Calu3 (cell line): ENCODE data around the gene RAP1B. TPM values are rescaled to one million over a fixed set of nuclear protein-coding genes. Genes with fewer than 3 reads are reported as not detected.

Experiments
- BruUV-seq: library from RNA; stranded (reverse); fragments of 400-500 nt; replicated peaks from 2 replicates; lab custom pipeline; 2021; lab: Mats Ljungman, UMichigan
- CTCF ChIA-PET: fragments of 300-600 bp; sonication (Branson Sonifier 250); formaldehyde crosslinking; loops from one replicate; lab custom pipeline; 2022; ENCODE audit warnings: antibody characterized with exemption; lab: Charles Lee
- DNase-seq: peaks from one replicate; pipeline ENCODE4 v3.0.0; 2022
- H3K27ac Mint-ChIP-seq: one replicate; pipeline ENCODE4 v1.8.0; 2022; ENCODE audit warnings: mixed read lengths; ENCODE audit not compliant: unreplicated experiment
- H3K27me3 Mint-ChIP-seq: one replicate; pipeline ENCODE4 v1.8.0; 2022; ENCODE audit warnings: mixed read lengths; ENCODE audit not compliant: unreplicated experiment
- H3K36me3 Mint-ChIP-seq: one replicate; pipeline ENCODE4 v1.8.0; 2022; ENCODE audit warnings: mild to moderate bottlenecking, moderate library complexity, mixed read lengths; ENCODE audit not compliant: insufficient read depth, unreplicated experiment
- H3K4me1 Mint-ChIP-seq: one replicate; pipeline ENCODE4 v1.8.0; 2022; ENCODE audit warnings: mild to moderate bottlenecking, low read depth, mixed read lengths; ENCODE audit not compliant: unreplicated experiment
- H3K4me3 Mint-ChIP-seq: one replicate; pipeline ENCODE4 v1.8.0; 2022; ENCODE audit warnings: mild to moderate bottlenecking, low read depth, moderate library complexity, mixed read lengths; ENCODE audit not compliant: unreplicated experiment
- H3K9me3 Mint-ChIP-seq: one replicate; pipeline ENCODE4 v1.8.0; 2022; ENCODE audit warnings: low read depth, mixed read lengths; ENCODE audit not compliant: unreplicated experiment
- intact Hi-C: fragments of 100-400 bp; cut with micrococcal nuclease; formaldehyde crosslinking; loops from one replicate; pipeline ENCODE4 v1.10.0; 2022; ENCODE audit not compliant: unreplicated experiment
- total RNA-seq: library from RNA; stranded (reverse); gene quantifications from 2 replicates; pipeline ENCODE4 v1.2.3, GENCODE V29; 2022
- TF ChIP-seq, protein P1 (sequence below): fragments of 200-600 bp; IDR thresholded peaks from one replicate; pipeline ENCODE4 v1.8.0; 2022; ENCODE audit warnings: antibody characterized with exemption; ENCODE audit not compliant: unreplicated experiment

RAP1B gene
- total RNA-seq, 1 experiment from 2014 or later, result 159 TPM

DNA sequence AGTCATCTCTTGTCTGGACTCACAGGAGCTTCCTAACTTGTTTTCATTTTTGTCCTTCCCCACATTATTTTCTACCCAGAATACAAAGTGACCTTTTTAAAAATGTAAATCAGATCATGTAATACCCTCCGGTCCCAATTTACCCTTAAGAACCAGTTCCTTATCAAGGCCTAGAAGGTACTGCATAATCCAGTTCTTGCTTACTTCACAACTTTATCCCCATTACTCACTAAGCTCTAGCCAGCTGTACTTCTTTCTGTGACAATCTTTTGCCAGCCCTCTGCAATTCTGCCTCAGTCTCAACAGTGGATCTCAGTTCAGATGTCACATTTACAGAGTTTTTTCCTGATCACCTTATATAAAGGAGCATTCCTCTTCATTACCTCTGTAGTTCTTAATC is 11.6 kb downstream of the RAP1B start:
- no peak overlapping the region for H3K4me3 Mint-ChIP-seq
- H3K9me3 Mint-ChIP-seq, result peaks cover 3% of the 10 kb centered on the region
- DNase-seq, result no peak
- BruUV-seq, result no TSS peak
- H3K27ac Mint-ChIP-seq, result no peak overlapping the region
- H3K36me3 Mint-ChIP-seq, result peaks cover 6% of the 10 kb centered on the region
- no peaks in the 10 kb centered on the region for H3K27me3 Mint-ChIP-seq
- peaks cover 36% of the 10 kb centered on the region for H3K4me1 Mint-ChIP-seq
- TF ChIP-seq, protein P1, sequence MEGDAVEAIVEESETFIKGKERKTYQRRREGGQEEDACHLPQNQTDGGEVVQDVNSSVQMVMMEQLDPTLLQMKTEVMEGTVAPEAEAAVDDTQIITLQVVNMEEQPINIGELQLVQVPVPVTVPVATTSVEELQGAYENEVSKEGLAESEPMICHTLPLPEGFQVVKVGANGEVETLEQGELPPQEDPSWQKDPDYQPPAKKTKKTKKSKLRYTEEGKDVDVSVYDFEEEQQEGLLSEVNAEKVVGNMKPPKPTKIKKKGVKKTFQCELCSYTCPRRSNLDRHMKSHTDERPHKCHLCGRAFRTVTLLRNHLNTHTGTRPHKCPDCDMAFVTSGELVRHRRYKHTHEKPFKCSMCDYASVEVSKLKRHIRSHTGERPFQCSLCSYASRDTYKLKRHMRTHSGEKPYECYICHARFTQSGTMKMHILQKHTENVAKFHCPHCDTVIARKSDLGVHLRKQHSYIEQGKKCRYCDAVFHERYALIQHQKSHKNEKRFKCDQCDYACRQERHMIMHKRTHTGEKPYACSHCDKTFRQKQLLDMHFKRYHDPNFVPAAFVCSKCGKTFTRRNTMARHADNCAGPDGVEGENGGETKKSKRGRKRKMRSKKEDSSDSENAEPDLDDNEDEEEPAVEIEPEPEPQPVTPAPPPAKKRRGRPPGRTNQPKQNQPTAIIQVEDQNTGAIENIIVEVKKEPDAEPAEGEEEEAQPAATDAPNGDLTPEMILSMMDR, result no peak
- CTCF ChIA-PET, result no interaction called here
- intact Hi-C loops, result no loop called here

DNA sequence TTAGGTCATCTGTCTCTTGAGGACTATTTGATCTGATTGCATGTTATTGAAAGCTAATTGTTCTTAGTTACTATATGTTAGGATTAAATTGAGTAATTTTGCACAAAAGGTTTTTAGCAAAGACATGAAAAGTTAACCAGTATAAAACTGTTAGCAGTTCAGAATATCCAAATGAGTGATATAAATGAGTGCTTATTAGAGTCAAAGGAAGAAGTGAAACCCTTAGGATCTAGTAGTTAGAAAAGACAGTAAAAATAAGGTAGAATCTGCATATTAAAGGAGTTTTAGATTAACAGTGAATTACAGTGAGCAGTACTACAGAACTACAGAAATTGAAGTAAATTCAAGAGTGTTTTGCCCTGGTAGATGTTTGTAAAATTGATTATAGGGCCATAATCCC is 12.4 kb downstream of the RAP1B start:
- no peak overlapping the region for H3K4me3 Mint-ChIP-seq
- no peak for DNase-seq
- H3K4me1 Mint-ChIP-seq, result peaks cover 36% of the 10 kb centered on the region
- peaks cover 3% of the 10 kb centered on the region for H3K9me3 Mint-ChIP-seq
- TF ChIP-seq, protein P1, result no peak
- peaks cover 6% of the 10 kb centered on the region for H3K36me3 Mint-ChIP-seq
- CTCF ChIA-PET, result interaction anchor here (0.7 kb wide), 1 partner anchor 682 kb away, joined by 4 read pairs; no protein-coding TSS in a partner anchor
- H3K27ac Mint-ChIP-seq, result no peak overlapping the region
- BruUV-seq, result no TSS peak
- no peaks in the 10 kb centered on the region for H3K27me3 Mint-ChIP-seq
- intact Hi-C loops, result no loop called here

DNA sequence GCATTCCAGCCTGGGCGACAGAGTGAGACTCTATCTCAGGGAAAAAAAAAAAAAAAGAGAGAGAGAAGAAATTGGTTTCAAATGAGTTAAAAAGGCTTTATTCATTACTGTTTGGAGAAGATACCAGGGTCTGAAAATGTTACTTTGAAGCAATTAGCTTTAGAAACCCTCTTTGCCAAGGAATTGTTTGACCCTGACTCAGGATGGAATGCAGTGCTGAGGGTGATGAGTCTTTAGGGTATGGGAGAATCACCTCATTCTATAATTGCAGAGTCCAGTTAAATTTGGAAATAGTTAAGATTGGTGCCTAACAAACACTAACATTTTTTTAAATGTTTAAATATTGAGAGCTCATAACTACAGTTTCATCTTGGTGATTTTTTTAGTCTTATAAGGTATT is 13.3 kb downstream of the RAP1B start:
- TF ChIP-seq, protein P1, result no peak
- CTCF ChIA-PET, result interaction anchor here (0.7 kb wide), 2 partner anchors 27 to 683 kb away, joined by 3 to 4 read pairs; no protein-coding TSS in a partner anchor
- no peaks in the 10 kb centered on the region for H3K27me3 Mint-ChIP-seq
- peaks cover 3% of the 10 kb centered on the region for H3K9me3 Mint-ChIP-seq
- no peak overlapping the region for H3K4me3 Mint-ChIP-seq
- no peak for DNase-seq
- peaks cover 38% of the 10 kb centered on the region for H3K4me1 Mint-ChIP-seq
- H3K36me3 Mint-ChIP-seq, result peaks cover 6% of the 10 kb centered on the region
- no TSS peak for BruUV-seq
- intact Hi-C loops, result no loop called here
- no peak overlapping the region for H3K27ac Mint-ChIP-seq

DNA sequence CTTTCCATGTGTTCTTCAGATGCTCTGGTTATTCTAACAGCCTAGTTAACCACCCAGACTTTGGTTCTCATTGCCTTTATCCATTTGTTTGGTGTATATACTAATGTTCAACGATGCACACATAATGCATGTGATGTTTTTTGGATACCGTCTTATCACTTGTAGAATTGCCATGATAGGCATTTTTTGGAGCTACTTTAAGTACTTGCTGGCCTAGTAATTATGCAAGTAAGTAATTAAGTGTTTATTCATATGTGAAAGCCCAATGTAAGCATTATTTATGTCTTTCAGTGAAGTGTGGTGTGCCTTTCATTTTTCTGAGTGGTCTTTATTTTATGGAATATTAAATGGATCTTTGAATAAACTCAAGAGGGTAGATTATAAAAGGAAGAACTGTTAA is 14.2 kb downstream of the RAP1B start:
- Mint-ChIP-seq H3K27ac (no peak overlapping the region), H3K27me3 (no peaks in the 10 kb centered on the region), H3K36me3 (peaks cover 6% of the 10 kb centered on the region), H3K9me3 (peaks cover 3% of the 10 kb centered on the region), H3K4me1 (peaks cover 35% of the 10 kb centered on the region), H3K4me3 (no peak overlapping the region)
- TF ChIP-seq, protein P1, result no peak
- CTCF ChIA-PET, result interaction anchor here (0.6 kb wide), 1 partner anchor 480 kb away, joined by 3 read pairs; no protein-coding TSS in a partner anchor
- BruUV-seq, result no TSS peak
- DNase-seq, result no peak
- intact Hi-C loops, result no loop called here
